IMR-90 (cell line): Measurements from ENCODE around the gene RHPN2.
"Not testable (repeated sequence)": the region's sequence is repeated elsewhere in the genome, so short reads cannot be mapped to it uniquely, and the experiment has no call there.

Experiments used
- CHD1 ChIP-seq: IDR thresholded peaks from 2 replicates; pipeline ENCODE4 v1.6.1; 2012; ENCODE audit warnings: low read depth, low read length, improper control_type of control experiment
- CTCF ChIP-seq: conservative IDR thresholded peaks from 2 replicates; pipeline ENCODE4 v1.5.1; 2012; ENCODE audit warnings: mild to moderate bottlenecking, low read depth, low read length, improper control_type of control experiment

- TF ChIP-seq CHD1, CTCF: not testable (repeated sequence)
Observed at GRCh38 chr19:33010891-33011290, 53.8 kb downstream of the RHPN2 start.
